Measurements from ENCODE around the gene TP73.
A peak's percentile ranks its signal among the peaks of the same experiment; 100 is the strongest.

The TP73 gene

DNA sequence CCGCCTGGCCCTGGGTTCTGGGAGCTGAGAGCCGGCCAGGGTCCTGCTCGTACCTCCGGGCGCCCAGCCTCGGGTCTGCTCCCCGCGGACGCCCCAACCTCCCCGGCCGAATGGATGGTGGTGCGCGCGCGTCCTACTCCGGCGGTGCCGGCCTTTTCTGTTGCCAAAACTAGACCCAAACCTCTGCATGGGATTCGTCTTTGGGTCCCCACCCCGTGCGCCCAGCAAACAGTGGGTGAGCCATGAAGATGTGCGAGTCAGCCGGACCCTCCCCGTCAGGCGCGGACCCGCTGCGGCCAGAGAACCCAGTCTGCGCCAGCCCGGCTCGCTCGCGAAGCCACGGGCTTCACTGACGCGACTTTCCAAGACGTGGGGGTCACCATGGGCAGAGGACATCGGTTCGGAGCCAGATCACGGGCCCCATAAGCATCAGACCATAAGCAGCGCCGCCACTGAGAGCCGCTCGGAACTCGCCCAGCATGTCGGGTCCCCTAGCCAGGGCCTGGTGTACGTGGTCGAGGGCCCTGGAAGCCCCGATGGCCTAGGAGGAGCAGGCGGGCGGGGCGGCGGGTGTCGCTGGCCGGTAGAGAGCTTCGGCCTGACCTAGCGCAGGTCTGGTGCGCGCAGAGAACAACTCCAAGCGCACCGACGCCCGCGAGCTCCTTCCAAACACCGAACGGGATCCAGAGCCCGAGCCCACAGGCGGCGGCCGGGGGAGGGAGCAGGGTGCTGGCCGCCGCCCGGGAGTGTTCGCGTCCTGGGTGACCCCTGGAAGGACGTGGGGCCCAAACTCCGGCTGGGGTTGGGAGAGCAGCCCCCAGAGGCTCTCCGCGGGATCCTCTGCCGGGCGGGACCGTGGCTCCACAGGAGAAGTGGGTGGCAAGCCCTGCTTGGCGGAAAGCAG is 1.0 kb upstream of the TP73 start:
- peak in 1 of 2 donors; percentile 6 for DNase-seq (ENCODE audit: low read depth in 1 of 2, low spot score in 1 of 2)

- no peak for DNase-seq (ENCODE audit: low read depth in 1 of 2, low spot score in 1 of 2)
Measured at GRCh38 chr1:3652548-3653285, 401 bp downstream of the TP73 start.

GRCh38 chr1:3653286-3653618 is 936 bp downstream of the TP73 start:
- no peak for DNase-seq (ENCODE audit: low read depth in 1 of 2, low spot score in 1 of 2)

DNA sequence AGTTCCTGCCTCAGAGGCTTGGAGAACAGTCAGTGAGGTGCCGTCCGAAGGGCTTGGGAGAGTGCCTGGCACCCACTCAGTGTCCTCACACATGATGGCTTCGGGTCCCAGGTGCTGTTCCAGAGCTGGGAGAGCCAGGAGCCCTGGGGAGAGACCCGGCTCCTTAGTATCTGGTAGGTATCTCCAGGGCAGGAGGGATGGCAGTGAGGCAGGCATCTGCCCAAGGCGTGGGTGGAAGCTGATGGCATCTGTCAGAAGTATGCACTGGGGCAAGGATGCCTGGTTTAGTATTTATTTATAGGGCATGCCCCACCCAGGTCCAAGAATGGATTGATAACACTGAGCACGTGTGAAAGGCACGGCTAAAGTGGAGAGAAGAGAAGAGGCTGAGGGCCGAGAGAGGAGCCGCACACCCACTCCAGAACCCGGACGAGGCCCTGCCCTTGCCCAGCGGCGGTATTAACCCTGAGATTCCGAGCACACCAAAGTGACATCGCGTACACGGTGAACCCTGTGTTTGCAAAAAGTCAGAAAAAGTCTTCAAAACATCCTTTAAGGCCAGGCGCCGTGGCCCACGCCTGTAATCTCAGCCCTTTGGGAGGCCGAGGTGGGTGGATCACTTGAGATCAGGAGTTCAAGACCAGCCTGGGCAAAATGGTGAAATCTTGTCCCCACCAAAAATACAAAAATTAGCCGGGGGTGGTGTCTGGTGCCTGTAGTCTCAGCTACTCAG is 2.4 kb downstream of the TP73 start:
- no peak for DNase-seq (ENCODE audit: low read depth in 1 of 2, low spot score in 1 of 2)

- DNase-seq (ENCODE audit: low read depth in 1 of 2, low spot score in 1 of 2) = no peak
Measured at GRCh38 chr1:3656450-3657095, 4.3 kb downstream of the TP73 start.

- no peak for DNase-seq (ENCODE audit: low read depth in 1 of 2, low spot score in 1 of 2)
Measured at GRCh38 chr1:3657096-3657475, 4.8 kb downstream of the TP73 start.

GRCh38 chr1:3657578-3658230 is 5.4 kb downstream of the TP73 start:
- no peak for DNase-seq (ENCODE audit: low read depth in 1 of 2, low spot score in 1 of 2)

- no peak for DNase-seq (ENCODE audit: low read depth in 1 of 2, low spot score in 1 of 2)
Measured at GRCh38 chr1:3658231-3658615, 5.9 kb downstream of the TP73 start.

DNA sequence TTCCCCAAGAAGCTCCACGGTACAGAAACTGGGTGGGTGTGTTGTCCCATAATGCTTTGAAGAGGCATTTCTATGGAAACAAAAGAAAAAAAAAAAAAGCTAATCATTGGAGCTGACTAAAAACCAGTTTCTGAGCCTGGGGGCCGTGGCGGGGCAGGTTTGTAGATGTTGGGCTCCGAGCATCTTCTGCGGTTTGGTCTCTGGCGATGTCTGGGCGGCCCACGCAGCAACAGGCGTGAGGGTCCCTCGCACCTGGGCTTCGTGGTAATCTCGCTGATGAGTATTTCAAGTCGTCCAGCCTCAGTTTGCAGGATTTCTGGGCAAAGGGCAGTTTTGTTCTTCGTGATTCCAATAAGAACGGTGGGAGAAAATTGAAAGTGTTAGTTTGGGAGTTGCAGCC is 6.8 kb downstream of the TP73 start:
- DNase-seq (ENCODE audit: low read depth in 1 of 2, low spot score in 1 of 2) = no peak

GRCh38 chr1:3660704-3661103 is 8.4 kb downstream of the TP73 start:
- no peak for DNase-seq (ENCODE audit: low read depth in 1 of 2, low spot score in 1 of 2)

DNA sequence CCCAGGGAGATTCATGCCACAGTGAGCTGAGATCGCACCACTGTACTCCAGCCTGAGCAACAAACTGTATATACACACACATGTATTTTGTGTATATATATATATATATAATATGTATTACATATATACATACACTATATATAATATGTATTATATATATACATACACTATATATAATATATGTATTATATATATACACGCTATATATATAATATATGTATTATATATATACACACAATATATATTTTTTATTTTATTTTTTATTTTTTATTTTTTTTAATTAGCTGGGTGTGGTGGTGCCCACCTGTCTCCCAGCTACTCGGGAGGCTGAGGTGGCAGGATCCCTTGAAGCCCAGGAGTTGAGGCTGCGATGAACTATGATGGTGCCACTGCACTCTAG is 9.3 kb downstream of the TP73 start:
- DNase-seq (ENCODE audit: low read depth in 1 of 2, low spot score in 1 of 2) = no peak

- DNase-seq (ENCODE audit: low read depth in 1 of 2, low spot score in 1 of 2) = no peak
Measured at GRCh38 chr1:3662080-3662671, 9.9 kb downstream of the TP73 start.

DNA sequence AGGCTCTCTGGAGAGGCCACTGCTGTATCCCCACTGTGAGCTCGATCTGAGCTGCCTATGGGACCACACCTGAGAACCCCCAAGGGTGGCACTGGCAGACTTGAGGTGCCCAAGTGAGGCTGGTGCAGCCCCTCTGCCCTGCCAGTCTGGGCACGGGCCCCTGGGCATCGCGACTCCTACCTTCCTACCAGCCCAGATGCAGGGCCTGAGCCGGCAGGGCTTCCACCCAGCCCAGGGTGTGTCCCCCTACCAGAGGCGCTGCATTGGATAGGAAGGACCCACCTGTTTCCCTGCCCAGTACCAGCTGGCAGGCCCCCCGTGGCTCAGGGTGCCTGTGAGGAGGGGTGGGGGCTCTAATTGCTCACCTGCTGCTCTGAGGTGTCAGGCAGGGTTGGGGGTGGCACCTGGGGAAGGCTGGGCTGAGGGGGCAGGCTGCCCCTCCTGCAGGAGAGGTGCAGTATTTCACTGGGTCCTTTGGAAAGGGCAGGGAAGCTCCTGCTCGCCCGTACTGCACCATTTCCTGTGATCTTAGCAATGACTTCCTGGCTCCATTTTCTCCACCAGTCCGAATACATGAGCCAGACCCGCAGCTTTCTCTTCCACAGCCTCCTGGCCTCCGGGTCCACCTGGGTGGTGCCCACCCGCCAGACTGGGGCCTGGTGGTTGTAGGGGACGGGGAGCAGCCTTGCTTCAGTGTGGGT is 11.8 kb downstream of the TP73 start:
- DNase-seq (ENCODE audit: low read depth in 1 of 2, low spot score in 1 of 2) = no peak

DNA sequence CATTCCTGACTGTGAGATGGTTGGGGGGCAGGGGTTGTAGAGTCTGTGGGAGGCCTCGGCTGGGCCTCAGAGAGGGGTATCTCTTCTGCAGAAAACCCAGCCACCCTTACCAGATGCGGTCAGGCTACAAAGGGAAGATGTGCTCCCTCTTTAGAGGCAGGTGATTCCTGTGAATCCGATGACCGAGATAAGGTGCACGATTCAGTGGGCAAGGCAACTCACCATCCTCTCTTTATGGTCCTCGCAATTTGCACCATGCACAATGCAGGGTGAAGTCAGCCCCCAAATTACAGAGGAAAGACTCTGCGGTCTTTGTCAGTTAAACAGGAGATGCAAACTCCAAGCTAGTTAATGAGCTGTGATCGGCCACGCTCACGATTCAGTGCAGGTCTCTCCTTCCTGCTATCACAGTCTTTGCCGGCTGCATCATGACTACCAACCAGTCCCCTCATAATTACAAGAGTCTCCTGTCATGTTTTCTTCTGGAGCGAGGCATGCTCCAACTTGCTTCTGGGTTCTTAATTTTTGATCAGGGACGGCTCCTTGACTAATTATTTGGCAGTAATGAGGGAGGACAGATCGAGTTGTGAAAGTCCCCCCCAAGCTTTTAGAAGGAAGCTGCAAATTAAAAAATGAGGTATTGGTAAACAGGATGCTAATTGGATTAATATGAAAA is 12.5 kb downstream of the TP73 start:
- DNase-seq (ENCODE audit: low read depth in 1 of 2, low spot score in 1 of 2) = no peak

GRCh38 chr1:3668148-3668547 is 15.8 kb downstream of the TP73 start:
- no peak for DNase-seq (ENCODE audit: low read depth in 1 of 2, low spot score in 1 of 2)

- DNase-seq (ENCODE audit: low read depth in 1 of 2, low spot score in 1 of 2) = no peak
Measured at GRCh38 chr1:3668585-3669300, 16.4 kb downstream of the TP73 start.

DNA sequence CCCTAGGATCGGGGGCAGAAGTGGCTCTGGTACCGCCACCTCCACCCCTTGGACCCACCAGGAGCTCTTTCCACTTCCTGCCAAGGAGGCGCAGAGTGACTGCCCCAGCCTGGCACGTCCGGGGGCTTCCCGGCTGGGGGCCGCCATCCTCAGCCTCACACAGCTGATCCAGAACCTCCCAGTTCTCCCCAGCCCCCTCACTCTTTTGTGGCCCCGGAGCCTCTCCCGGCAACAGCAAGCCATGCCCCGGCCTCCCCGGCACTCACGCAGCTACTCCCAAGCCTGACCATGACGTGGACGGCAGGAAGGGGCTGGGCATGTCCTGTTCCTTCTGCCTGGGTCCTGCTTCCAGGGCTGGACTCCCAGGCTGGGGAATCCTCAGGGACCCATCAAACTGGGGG is 17.1 kb downstream of the TP73 start:
- no peak for DNase-seq (ENCODE audit: low read depth in 1 of 2, low spot score in 1 of 2)

GRCh38 chr1:3669971-3670431 is 17.7 kb downstream of the TP73 start:
- no peak for DNase-seq (ENCODE audit: low read depth in 1 of 2, low spot score in 1 of 2)

DNA sequence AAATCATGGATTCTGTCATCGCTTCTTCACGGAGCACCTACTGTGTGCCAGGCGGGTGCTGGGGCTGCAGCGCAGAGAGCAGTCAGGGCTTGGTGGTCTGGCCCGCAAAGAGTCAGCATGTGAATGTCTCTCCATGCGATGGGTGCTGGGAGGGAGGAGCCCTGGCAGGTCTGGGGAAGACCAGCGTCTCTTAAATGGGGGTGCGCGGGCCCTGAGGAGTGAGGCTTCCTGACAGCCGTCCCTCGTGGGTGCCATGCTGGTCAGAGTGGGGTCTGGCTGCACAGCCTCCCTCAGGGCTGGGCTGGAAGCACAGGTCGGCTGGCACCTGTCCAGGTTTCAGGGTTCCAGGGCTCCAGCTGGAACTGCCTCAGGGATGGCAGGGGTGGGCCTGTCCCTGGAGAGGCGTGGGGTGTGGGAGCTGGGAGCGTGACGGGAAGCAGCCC is 18.5 kb downstream of the TP73 start:
- DNase-seq (ENCODE audit: low read depth in 1 of 2, low spot score in 1 of 2) = no peak
